Stimulated activated naive CD8-positive, alpha-beta T cell treated with anti-CD3 and anti-CD28 coated beads, Interleukin-15, Interleukin-2, amounts not matched to agents 100 U/mL and 50 U/mL, for 24 hours (primary cell): ENCODE results near the gene CLIP4.
A peak's percentile ranks its signal among the peaks of the same experiment; 100 is the strongest.

ENCODE experiments used
- ATAC-seq: fragments of 150-1000 bp; cut with Tn5 transposase; one replicate; pipeline ENCODE4 v1.10.0; 2021
- DNase-seq: peaks from one replicate; pipeline ENCODE4 v3.0.0; 2021

CLIP4 gene

GRCh38 chr2:29189052-29189451 lies 73.8 kb downstream of the CLIP4 start:
- DNase-seq (no peak), ATAC-seq (no peak)

- no peak for DNase-seq
- ATAC-seq = no peak
Measured at GRCh38 chr2:29191817-29192216, 76.6 kb downstream of the CLIP4 start.

GRCh38 chr2:29192526-29192925 lies 77.3 kb downstream of the CLIP4 start:
- ATAC-seq (no peak), DNase-seq (no peak)

GRCh38 chr2:29193111-29193510 lies 77.9 kb downstream of the CLIP4 start:
- no peak for ATAC-seq
- DNase-seq = no peak

- DNase-seq (no peak), ATAC-seq (no peak)
Measured at GRCh38 chr2:29193681-29194080, 78.5 kb downstream of the CLIP4 start.

GRCh38 chr2:29195796-29196195 lies 80.6 kb downstream of the CLIP4 start:
- no peak for DNase-seq
- no peak for ATAC-seq

GRCh38 chr2:29196792-29197788 lies 81.9 kb downstream of the CLIP4 start:
- ATAC-seq (peak; percentile 93), DNase-seq (peak; percentile 84)

GRCh38 chr2:29201979-29202378 lies 86.8 kb downstream of the CLIP4 start:
- ATAC-seq (no peak), DNase-seq (no peak)

GRCh38 chr2:29202819-29203495 lies 87.7 kb downstream of the CLIP4 start:
- ATAC-seq (no peak), DNase-seq (no peak)

GRCh38 chr2:29206941-29207340 lies 91.7 kb downstream of the CLIP4 start:
- DNase-seq (no peak), ATAC-seq (no peak)

GRCh38 chr2:29207352-29208148 lies 92.3 kb downstream of the CLIP4 start:
- ATAC-seq (no peak), DNase-seq (no peak)

- ATAC-seq = no peak
Measured at GRCh38 chr2:29209551-29209950, 94.3 kb downstream of the CLIP4 start.

GRCh38 chr2:29212009-29212408 lies 96.8 kb downstream of the CLIP4 start:
- DNase-seq = no peak
- no peak for ATAC-seq

More at GRCh38 chr2:29209551-29209950, 94.3 kb downstream of the CLIP4 start:
- DNase-seq = no peak

- ATAC-seq (no peak), DNase-seq (no peak)
Measured at GRCh38 chr2:29213888-29214291, 98.7 kb downstream of the CLIP4 start.

GRCh38 chr2:29215073-29215472 lies 99.9 kb downstream of the CLIP4 start:
- DNase-seq (no peak), ATAC-seq (no peak)

- ATAC-seq (no peak), DNase-seq (no peak)
Measured at GRCh38 chr2:29215739-29216608, 100.8 kb downstream of the CLIP4 start.

- ATAC-seq (no peak), DNase-seq (no peak)
Measured at GRCh38 chr2:29216609-29216909, 101.3 kb downstream of the CLIP4 start.

GRCh38 chr2:29218071-29218470 lies 102.9 kb downstream of the CLIP4 start:
- no peak for ATAC-seq
- no peak for DNase-seq

- DNase-seq (no peak), ATAC-seq (no peak)
Measured at GRCh38 chr2:29218550-29219125, 103.4 kb downstream of the CLIP4 start.

- no peak for DNase-seq
- ATAC-seq = no peak
Measured at GRCh38 chr2:29219374-29219773, 104.2 kb downstream of the CLIP4 start.
